Ectodermal cell (in vitro differentiated cells): ENCODE data around the gene TMEM132D.

Experiments used
- H3K27ac ChIP-seq: 2 replicates; pipeline ENCODE4 v1.7.0; 2013; ENCODE audit warnings: mild to moderate bottlenecking, low read depth, low read length; ENCODE audit not compliant: insufficient read depth, poor library complexity, severe bottlenecking
- H3K27me3 ChIP-seq: 2 replicates; pipeline ENCODE4 v1.7.0; 2013; ENCODE audit warnings: mild to moderate bottlenecking, low read length; ENCODE audit not compliant: insufficient read depth, control insufficient read depth, poor library complexity, severe bottlenecking
- H3K36me3 ChIP-seq: one replicate; pipeline ENCODE4 v1.7.0; 2013; ENCODE audit warnings: low read length; ENCODE audit not compliant: control insufficient read depth, insufficient read depth
- H3K4me1 ChIP-seq: one replicate; pipeline ENCODE4 v1.7.0; 2013; ENCODE audit warnings: low read length; ENCODE audit not compliant: control insufficient read depth, insufficient read depth
- H3K4me3 ChIP-seq: 2 replicates; pipeline ENCODE4 v1.7.0; 2013; ENCODE audit warnings: low read depth, low read length, control low read depth; ENCODE audit not compliant: insufficient read depth
- H3K9me3 ChIP-seq: 2 replicates; pipeline ENCODE4 v1.7.0; 2013; ENCODE audit warnings: mild to moderate bottlenecking, low read length, moderate library complexity; ENCODE audit not compliant: control insufficient read depth
- WGBS, 2 experiments: methylation state at CpG; one replicate each; pipeline ENCODE4 v1.1.7; 2013; ENCODE audit warnings: missing lambda C conversion rate in 2 of 2; 5-methylcytosine and 5-hydroxymethylcytosine counted together

Gene TMEM132D

DNA sequence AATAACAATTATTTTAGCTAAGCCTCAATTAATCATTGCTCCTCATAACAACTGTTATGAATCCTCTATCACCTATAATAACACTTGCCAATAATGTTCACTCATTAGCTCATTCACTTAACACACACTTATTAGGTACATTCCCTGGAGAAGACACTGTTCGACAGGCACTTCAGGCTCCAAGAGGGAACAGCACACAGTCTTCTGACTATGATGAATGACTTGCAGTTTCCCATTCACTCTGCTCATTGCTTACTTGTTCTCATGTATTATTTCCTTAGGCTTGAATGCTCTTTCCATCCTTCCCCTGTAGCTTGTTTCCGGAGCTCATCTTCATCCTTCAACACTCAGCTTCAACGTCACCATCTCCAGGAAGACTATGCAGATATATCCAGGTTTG lies 437.3 kb downstream of the TMEM132D start:
- WGBS, 2 experiments = 78 to 89% methylated on average over 3 of the region's 3 CpGs
- H3K9me3 ChIP-seq = no peaks in the 10 kb centered on the region
- peaks cover 5% of the 10 kb centered on the region for H3K4me1 ChIP-seq
- H3K36me3 ChIP-seq = no peaks in the 10 kb centered on the region
- no peaks in the 10 kb centered on the region for H3K27me3 ChIP-seq
- H3K27ac ChIP-seq = no peak overlapping the region
- no peak overlapping the region for H3K4me3 ChIP-seq

DNA sequence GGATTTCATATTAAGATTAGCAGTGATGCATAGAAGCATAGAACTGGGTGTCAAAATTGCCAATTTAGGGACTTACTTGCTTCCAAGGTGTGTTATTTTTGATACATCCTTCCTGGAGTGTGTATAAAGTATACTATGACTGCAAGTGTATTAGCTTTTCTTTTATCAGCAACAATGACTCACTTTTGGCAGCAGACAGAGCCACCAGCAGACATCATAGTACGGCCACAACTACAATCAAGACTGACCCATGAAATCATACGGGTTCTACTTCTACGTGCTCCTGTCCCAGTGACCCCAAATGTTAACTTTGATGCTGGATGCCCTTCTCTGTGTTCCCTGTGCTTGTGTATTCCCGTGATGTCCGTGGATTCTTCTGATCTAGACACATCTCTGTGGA lies 443.9 kb downstream of the TMEM132D start:
- no peak overlapping the region for H3K27ac ChIP-seq
- H3K9me3 ChIP-seq = no peaks in the 10 kb centered on the region
- no peaks in the 10 kb centered on the region for H3K36me3 ChIP-seq
- H3K27me3 ChIP-seq = no peaks in the 10 kb centered on the region
- no peak overlapping the region for H3K4me3 ChIP-seq
- H3K4me1 ChIP-seq = no peaks in the 10 kb centered on the region
- WGBS, 2 experiments = 92 to 95% methylated on average over 5 of the region's 5 CpGs

DNA sequence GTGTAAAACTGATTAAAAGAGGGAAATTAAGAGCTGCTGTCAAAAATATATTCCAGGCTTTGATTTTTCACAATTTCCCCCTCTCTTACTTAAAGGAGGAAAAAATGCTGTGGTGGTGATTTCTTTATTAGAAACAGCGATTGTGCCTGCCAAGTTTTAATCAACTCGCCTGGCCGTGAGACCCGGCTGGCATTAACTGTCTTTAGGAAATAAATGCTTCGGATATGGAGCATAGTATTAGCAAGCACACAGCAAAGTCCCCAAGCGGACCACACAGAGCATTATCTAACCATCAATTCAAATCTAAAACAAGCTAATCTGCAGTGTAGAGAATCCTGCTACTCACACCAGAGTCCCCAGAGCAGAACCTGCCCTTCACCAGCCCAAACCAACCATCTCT lies 457.1 kb downstream of the TMEM132D start:
- whole genome bisulfite sequencing, 2 experiments = 92 to 95% methylated on average over 6 of the region's 6 CpGs
- no peaks in the 10 kb centered on the region for H3K36me3 ChIP-seq
- no peaks in the 10 kb centered on the region for H3K27me3 ChIP-seq
- H3K9me3 ChIP-seq = no peaks in the 10 kb centered on the region
- H3K4me3 ChIP-seq = no peak overlapping the region
- no peaks in the 10 kb centered on the region for H3K4me1 ChIP-seq
- no peak overlapping the region for H3K27ac ChIP-seq

DNA sequence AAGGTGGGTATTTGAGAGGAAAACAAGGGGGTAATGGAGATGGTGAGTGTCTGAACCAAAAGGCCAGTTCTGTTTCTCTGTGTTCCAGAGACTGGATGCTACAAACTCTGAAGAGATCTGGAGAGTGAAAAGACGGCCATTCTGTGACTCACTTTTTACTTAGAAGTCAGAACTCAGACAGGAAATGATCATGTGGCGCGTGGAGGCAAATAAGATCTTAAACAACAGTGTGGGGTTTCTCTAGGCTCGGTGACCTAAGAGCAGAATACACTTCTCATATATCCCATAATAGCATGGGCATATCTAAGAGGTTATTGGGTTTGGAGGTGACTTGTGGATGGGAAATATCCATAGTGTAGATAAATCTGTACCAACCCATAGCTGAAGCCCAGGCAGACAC lies 463.5 kb downstream of the TMEM132D start:
- Histone ChIP-seq H3K36me3 (no peaks in the 10 kb centered on the region), H3K27me3 (no peaks in the 10 kb centered on the region), H3K9me3 (no peaks in the 10 kb centered on the region), H3K4me3 (no peak overlapping the region), H3K27ac (no peak overlapping the region), H3K4me1 (no peaks in the 10 kb centered on the region)
- WGBS, 2 experiments = 88 to 92% methylated on average over 3 of the region's 4 CpGs

DNA sequence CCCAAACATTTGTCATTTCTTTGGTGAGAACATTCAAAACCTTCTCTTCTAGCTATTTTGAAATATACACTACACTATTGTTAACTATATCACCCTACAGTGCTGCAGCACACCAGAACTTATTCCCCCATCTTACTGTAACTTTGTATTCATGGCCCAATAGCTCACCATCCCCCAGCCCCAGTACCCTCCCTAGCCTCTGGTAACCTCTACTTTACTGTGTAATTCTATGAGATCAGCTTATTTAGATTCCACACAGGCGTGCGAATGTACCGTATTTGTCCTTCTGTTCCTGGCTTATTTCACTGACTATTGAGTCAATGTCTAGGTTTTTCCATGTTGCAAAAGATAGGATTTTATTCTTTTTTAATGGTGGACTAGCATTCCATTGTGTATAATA lies 469.0 kb downstream of the TMEM132D start:
- WGBS, 2 experiments = 96 to 100% methylated on average over 3 of the region's 3 CpGs
- H3K27me3 ChIP-seq = no peaks in the 10 kb centered on the region
- no peak overlapping the region for H3K4me3 ChIP-seq
- no peaks in the 10 kb centered on the region for H3K4me1 ChIP-seq
- no peaks in the 10 kb centered on the region for H3K9me3 ChIP-seq
- no peak overlapping the region for H3K27ac ChIP-seq
- no peaks in the 10 kb centered on the region for H3K36me3 ChIP-seq

DNA sequence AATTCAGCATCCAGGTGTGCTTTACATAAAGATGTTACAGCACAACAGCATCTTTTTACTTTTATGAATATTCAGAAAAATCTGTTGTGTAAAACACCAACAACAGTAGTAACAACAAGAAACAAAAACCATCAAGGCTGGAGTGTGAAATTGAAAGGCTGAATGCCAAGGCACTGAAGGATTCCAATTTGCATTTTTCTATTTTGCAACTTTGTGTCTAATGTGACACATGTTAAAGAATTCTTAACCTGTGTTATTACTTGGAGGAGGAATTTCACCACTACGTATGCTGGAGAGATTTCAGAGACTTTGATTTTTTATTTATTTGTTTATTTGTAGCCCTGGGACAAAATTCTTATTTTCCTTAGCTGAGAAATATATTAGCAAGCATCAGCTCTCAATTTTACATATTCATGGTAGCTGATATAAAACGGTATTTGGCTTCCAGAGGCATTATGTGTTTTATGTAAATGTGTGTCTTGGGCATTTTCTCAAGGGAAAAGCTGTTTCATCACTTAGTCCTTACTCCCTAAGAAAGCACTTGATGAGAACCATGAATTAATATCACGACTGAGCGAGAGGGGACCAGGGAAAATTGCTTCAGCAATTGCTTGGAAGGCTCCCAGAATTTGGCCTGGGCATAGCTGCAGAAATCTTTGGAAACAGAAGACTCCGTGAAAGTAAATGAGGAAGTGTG lies 475.4 kb downstream of the TMEM132D start:
- Histone ChIP-seq H3K27me3 (no peaks in the 10 kb centered on the region), H3K36me3 (no peaks in the 10 kb centered on the region), H3K4me1 (no peaks in the 10 kb centered on the region), H3K9me3 (no peaks in the 10 kb centered on the region), H3K27ac (no peak overlapping the region), H3K4me3 (no peak overlapping the region)
- WGBS, 2 experiments = 96 to 98% methylated on average over 5 of the region's 5 CpGs

DNA sequence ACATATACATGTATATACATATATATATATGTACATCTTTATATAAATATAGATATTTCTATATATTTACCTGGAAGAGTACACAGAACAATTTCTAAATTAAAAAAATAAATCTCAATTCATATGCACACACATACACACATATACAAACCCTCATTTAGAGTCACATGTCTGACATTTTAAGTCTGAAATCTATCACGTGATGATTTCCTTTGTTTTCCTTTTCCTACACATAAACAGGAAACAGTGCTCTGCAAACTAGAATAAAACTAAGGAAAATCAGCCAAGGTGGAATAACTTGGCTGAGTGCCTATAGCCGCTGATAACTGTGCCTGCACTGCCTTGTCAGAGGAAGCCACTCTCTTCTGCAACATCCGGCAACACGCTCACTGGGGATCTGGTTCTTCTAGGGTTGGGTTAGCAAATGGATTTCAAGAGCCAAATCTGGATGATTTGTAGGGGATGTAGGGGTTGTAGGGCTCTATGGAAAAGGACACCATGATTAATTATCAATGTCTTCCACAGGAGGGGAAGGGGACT lies 480.7 kb downstream of the TMEM132D start:
- 92 to 95% methylated on average over 4 of the region's 4 CpGs for WGBS, 2 experiments
- Histone ChIP-seq H3K9me3 (no peaks in the 10 kb centered on the region), H3K27me3 (no peaks in the 10 kb centered on the region), H3K4me3 (no peak overlapping the region), H3K27ac (no peak overlapping the region), H3K36me3 (no peaks in the 10 kb centered on the region), H3K4me1 (no peaks in the 10 kb centered on the region)

DNA sequence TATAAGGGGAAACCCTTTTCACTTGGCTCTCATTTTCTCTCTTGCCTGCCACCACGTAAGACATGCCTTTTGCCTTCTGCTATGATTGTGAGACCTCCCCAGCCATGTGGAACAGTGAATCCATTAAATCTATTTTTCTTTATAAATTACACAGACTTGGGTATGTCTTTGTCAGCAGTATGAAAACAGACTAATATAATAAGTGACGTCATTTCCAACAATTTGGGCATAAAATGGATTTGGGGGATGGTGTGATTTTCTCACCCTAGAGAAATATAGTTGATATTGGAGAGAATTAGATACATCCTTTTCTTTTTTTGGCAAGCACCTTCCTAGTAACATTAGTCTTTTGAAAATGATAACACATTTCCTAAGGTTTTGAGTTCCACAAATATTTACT lies 490.5 kb downstream of the TMEM132D start:
- H3K9me3 ChIP-seq = no peaks in the 10 kb centered on the region
- H3K4me1 ChIP-seq = no peaks in the 10 kb centered on the region
- no peaks in the 10 kb centered on the region for H3K36me3 ChIP-seq
- H3K4me3 ChIP-seq = no peak overlapping the region
- H3K27ac ChIP-seq = no peak overlapping the region
- 79 to 100% methylated on average over 1 to 2 of the region's 2 CpGs for WGBS, 2 experiments
- H3K27me3 ChIP-seq = no peaks in the 10 kb centered on the region

DNA sequence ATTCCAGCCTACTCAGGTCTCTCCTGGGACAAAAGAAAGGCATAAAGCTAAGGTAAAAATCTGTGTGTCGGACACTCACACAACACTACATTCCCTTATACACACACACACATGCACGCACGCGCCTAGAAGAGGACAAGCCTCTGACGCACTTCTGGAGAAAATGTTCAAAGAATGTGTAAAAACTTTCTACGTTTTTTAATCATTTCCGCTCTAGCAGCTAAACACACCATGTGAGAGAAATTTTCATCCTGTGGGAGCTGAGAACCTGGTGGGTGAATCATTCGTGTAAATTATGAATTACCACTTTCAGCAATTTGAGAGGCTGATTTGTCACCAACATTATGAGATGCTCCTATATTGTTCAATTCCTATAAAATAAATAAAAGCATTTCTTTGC lies 494.5 kb downstream of the TMEM132D start:
- Histone ChIP-seq H3K4me3 (no peak overlapping the region), H3K36me3 (no peaks in the 10 kb centered on the region), H3K27ac (no peak overlapping the region), H3K9me3 (no peaks in the 10 kb centered on the region), H3K4me1 (no peaks in the 10 kb centered on the region), H3K27me3 (no peaks in the 10 kb centered on the region)
- 82 to 85% methylated on average over 7 to 8 of the region's 8 CpGs for WGBS, 2 experiments

DNA sequence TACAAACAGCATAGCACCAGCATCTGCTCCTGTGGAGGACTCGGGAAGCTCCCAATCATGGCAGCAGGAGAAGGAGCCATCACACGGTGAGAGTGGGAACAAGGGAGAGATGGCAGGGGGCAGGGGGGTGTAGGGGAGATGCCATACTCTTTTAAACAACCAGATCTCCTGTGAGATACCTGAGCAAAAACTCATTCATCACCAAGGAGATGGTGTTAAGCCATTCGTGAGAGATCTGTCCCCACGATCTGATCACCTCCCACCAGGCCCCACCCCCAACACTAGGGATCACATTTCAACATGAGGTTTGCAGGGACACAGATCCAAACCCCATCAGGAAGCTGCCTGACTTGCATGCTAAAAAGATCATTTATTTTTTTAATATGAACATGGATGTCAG lies 499.3 kb downstream of the TMEM132D start:
- Histone ChIP-seq H3K4me3 (no peak overlapping the region), H3K27ac (no peak overlapping the region), H3K4me1 (no peaks in the 10 kb centered on the region), H3K9me3 (no peaks in the 10 kb centered on the region), H3K36me3 (no peaks in the 10 kb centered on the region), H3K27me3 (no peaks in the 10 kb centered on the region)
- 58 to 65% methylated on average over 3 to 4 of the region's 4 CpGs for WGBS, 2 experiments
